H9 (cell line): Measurements from ENCODE around the gene SRL. TPM values are rescaled to one million over a fixed set of nuclear protein-coding genes. Genes with fewer than 3 reads are reported as not detected.

Experiments
- DNase-seq: peaks from one replicate; pipeline ENCODE4 v3.0.0-alpha.2; 2017
- H2AFZ ChIP-seq: one replicate; pipeline ENCODE4 v1.6.1; 2013; ENCODE audit warnings: mild to moderate bottlenecking, low read length, control low read depth, moderate library complexity
- H2AK5ac ChIP-seq: 2 replicates; pipeline ENCODE4 v1.6.1; 2013; ENCODE audit warnings: low read length, control low read depth, mixed read lengths; ENCODE audit not compliant: insufficient read length
- H2BK120ac ChIP-seq: one replicate; pipeline ENCODE4 v1.6.1; 2013; ENCODE audit warnings: low read depth, mild to moderate bottlenecking, low read length, control low read depth, inconsistent platforms; ENCODE audit not compliant: poor library complexity, severe bottlenecking
- H2BK12ac ChIP-seq: 2 replicates; pipeline ENCODE4 v1.6.1; 2013; ENCODE audit warnings: low read length, control low read depth, mixed read lengths, low read depth; ENCODE audit not compliant: insufficient read length
- H2BK15ac ChIP-seq: 2 replicates; pipeline ENCODE4 v1.6.1; 2013; ENCODE audit warnings: low read depth, low read length, control low read depth
- H2BK20ac ChIP-seq: one replicate; pipeline ENCODE4 v1.6.1; 2013; ENCODE audit warnings: low read depth, mild to moderate bottlenecking, low read length, control low read depth, inconsistent platforms; ENCODE audit not compliant: poor library complexity, severe bottlenecking
- H2BK5ac ChIP-seq: 2 replicates; pipeline ENCODE4 v1.6.1; 2013; ENCODE audit warnings: low read length, control low read depth, mixed read lengths; ENCODE audit not compliant: insufficient read length
- H3K14ac ChIP-seq: 2 replicates; pipeline ENCODE4 v1.6.1; 2013; ENCODE audit warnings: low read length, control low read depth; ENCODE audit not compliant: insufficient read depth
- H3K18ac ChIP-seq: 2 replicates; pipeline ENCODE4 v1.6.1; 2013; ENCODE audit warnings: low read depth, mild to moderate bottlenecking, mixed read lengths, low read length, control low read depth; ENCODE audit not compliant: insufficient read length
- H3K23ac ChIP-seq: 2 replicates; pipeline ENCODE4 v1.6.1; 2013; ENCODE audit warnings: low read length, control low read depth, mixed read lengths, low read depth; ENCODE audit not compliant: insufficient read length
- H3K23me2 ChIP-seq: 2 replicates; pipeline ENCODE4 v1.6.1; 2013; ENCODE audit warnings: low read depth, mild to moderate bottlenecking, mixed read lengths, low read length, control low read depth; ENCODE audit not compliant: insufficient read length, poor library complexity, severe bottlenecking
- H3K27ac ChIP-seq: 2 replicates; pipeline ENCODE4 v1.5.1; 2013; ENCODE audit warnings: low read length, control low read depth, mixed read lengths, low read depth; ENCODE audit not compliant: insufficient read length
- H3K27me3 ChIP-seq: 2 replicates; pipeline ENCODE4 v1.6.1; 2013; ENCODE audit warnings: low read length, control low read depth, inconsistent platforms; ENCODE audit not compliant: insufficient read depth
- H3K4ac ChIP-seq: 2 replicates; pipeline ENCODE4 v1.6.1; 2013; ENCODE audit warnings: low read depth, mild to moderate bottlenecking, control low read depth, inconsistent platforms, low read length, moderate library complexity
- H3K4me1 ChIP-seq: 2 replicates; pipeline ENCODE4 v1.6.1; 2013; ENCODE audit warnings: low read length, control low read depth, inconsistent platforms; ENCODE audit not compliant: insufficient read depth
- H3K4me2 ChIP-seq: 2 replicates; pipeline ENCODE4 v1.6.1; 2013; ENCODE audit warnings: low read length, control low read depth, mixed read lengths; ENCODE audit not compliant: insufficient read length, insufficient read depth
- H3K56ac ChIP-seq: 2 replicates; pipeline ENCODE4 v1.6.1; 2013; ENCODE audit warnings: low read depth, mild to moderate bottlenecking, mixed read lengths, low read length, control low read depth; ENCODE audit not compliant: insufficient read length
- H3K79me1 ChIP-seq: 2 replicates; pipeline ENCODE4 v1.6.1; 2013; ENCODE audit warnings: low read depth, mild to moderate bottlenecking, moderate library complexity, low read length, control low read depth, inconsistent platforms; ENCODE audit not compliant: insufficient read depth, poor library complexity, severe bottlenecking
- H3K79me2 ChIP-seq: 2 replicates; pipeline ENCODE4 v1.6.1; 2013; ENCODE audit warnings: low read length, control low read depth, inconsistent platforms; ENCODE audit not compliant: insufficient read depth
- H3K9ac ChIP-seq: 2 replicates; pipeline ENCODE4 v1.6.1; 2013; ENCODE audit warnings: low read length, control low read depth, mixed read lengths; ENCODE audit not compliant: insufficient read length; ENCODE audit errors: extremely low read depth
- H3K9me3 ChIP-seq: one replicate; pipeline ENCODE4 v1.6.1; 2013; ENCODE audit warnings: low read depth, low read length, inconsistent platforms; ENCODE audit not compliant: control insufficient read depth
- H3T11ph ChIP-seq: one replicate; pipeline ENCODE4 v1.6.1; 2013; ENCODE audit warnings: mild to moderate bottlenecking, low read length, control low read depth, inconsistent platforms
- H4K20me1 ChIP-seq: one replicate; pipeline ENCODE4 v1.6.1; 2013; ENCODE audit not compliant: control insufficient read depth, insufficient read length, insufficient read depth
- H4K5ac ChIP-seq: 2 replicates; pipeline ENCODE4 v1.6.1; 2013; ENCODE audit warnings: low read depth, mild to moderate bottlenecking, mixed read lengths, low read length, control low read depth; ENCODE audit not compliant: insufficient read length
- H4K8ac ChIP-seq: replicated peaks from 2 replicates; pipeline ENCODE4 v1.6.1; 2013; ENCODE audit warnings: low read length, control low read depth, mixed read lengths, low read depth; ENCODE audit not compliant: insufficient read length
- H4K91ac ChIP-seq: 2 replicates; pipeline ENCODE4 v1.6.1; 2013; ENCODE audit warnings: low read depth, mild to moderate bottlenecking, moderate library complexity, mixed read lengths, low read length, control low read depth; ENCODE audit not compliant: insufficient read length
- H3K27ac Mint-ChIP-seq, 3 experiments: 2 replicates in 2 of 3; 3 replicates in 1 of 3; pipeline ENCODE4 v1.8.0; 2020 to 2021; ENCODE audit warnings: mixed read lengths in 3 of 3, mild to moderate bottlenecking in 1 of 3, moderate library complexity in 1 of 3
- H3K27me3 Mint-ChIP-seq: 2 replicates; pipeline ENCODE4 v1.8.0; 2021; ENCODE audit warnings: low read depth, mild to moderate bottlenecking, moderate library complexity, mixed read lengths
- H3K36me3 Mint-ChIP-seq, 3 experiments: 2 replicates in 2 of 3; 3 replicates in 1 of 3; pipeline ENCODE4 v1.8.0; 2020 to 2021; ENCODE audit warnings: low read depth in 3 of 3, mixed read lengths in 3 of 3; ENCODE audit not compliant: insufficient read depth in 1 of 3
- H3K4me1 Mint-ChIP-seq, 2 experiments: 2 replicates each; pipeline ENCODE4 v1.8.0; 2020; ENCODE audit warnings: mixed read lengths in 2 of 2
- H3K4me3 Mint-ChIP-seq, 2 experiments: 2 replicates in 1 of 2; 3 replicates in 1 of 2; pipeline ENCODE4 v1.8.0; 2020 to 2021; ENCODE audit warnings: mild to moderate bottlenecking in 2 of 2, mixed read lengths in 2 of 2, moderate library complexity in 1 of 2
- H3K9me3 Mint-ChIP-seq, 2 experiments: 2 replicates in 1 of 2; 3 replicates in 1 of 2; pipeline ENCODE4 v1.8.0; 2020; ENCODE audit warnings: mild to moderate bottlenecking in 2 of 2, mixed read lengths in 2 of 2, moderate library complexity in 1 of 2
- WGBS: extraction: QIAGEN DNeasy Blood & Tissue Kit; methylation state at CpG from one replicate; pipeline ENCODE4 v1.1.7; 2013; ENCODE audit warnings: missing lambda C conversion rate, low lambda C conversion rate, mixed read lengths; ENCODE audit not compliant: insufficient read length; ENCODE audit errors: extremely low coverage; 5-methylcytosine and 5-hydroxymethylcytosine counted together
- total RNA-seq: library from RNA; stranded (reverse); gene quantifications from 2 replicates; pipeline ENCODE4 v1.2.1, GENCODE V29; 2021
- TF ChIP-seq, protein P1 (sequence below): fragments of 200-600 bp; sonication (generic); conservative IDR thresholded peaks from 3 replicates; pipeline ENCODE4 v1.8.0; 2021; ENCODE audit warnings: antibody characterized with exemption, mild to moderate bottlenecking

The SRL gene
- total RNA-seq, 1 experiment from 2014 or later = not detected

DNA sequence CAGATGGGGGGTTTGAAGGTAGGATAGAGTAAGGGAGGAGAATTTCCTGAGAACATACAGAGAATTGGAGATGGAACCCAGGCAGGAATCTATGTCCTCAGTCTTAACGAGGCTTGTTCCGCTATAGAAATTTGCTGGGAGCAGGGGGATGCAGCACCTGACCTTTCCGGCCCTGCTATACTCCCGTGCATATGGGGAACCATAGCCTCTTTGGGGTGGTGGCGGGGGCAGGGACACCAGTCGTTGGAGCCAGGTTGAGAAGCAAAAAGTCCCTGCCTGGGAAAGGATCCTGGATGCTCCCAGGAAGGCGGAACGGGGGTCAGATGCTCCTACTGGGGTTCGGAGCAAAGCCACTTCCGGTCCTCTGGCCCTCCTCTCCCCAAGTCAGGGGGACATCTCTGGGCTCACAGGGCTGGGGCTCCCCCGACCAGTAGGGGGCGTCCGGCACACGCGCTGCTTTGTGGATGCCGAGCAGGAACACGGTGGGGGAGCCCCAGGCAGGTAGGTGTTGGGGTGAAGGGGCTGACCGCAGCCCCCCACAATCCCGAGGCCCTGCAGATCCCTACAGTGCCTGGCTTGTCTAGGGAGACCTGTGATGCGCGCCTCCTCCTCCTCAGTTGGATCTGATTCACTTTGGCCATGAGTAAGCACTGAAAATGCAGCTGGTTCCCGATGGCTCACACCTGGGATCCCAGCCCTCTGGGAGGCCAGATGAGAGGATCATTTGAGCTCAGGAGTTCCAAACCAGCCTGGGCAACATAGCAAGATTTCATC is 46.5 kb upstream of the SRL start:
- Histone ChIP-seq H2AK5ac (no peak overlapping the region), H3K9ac (no peak overlapping the region), H3K23me2 (no peaks in the 10 kb centered on the region), H3K79me2 (no peaks in the 10 kb centered on the region), H3K56ac (no peak overlapping the region), H3K4ac (no peak overlapping the region), H3K4me1 (peaks cover 2% of the 10 kb centered on the region; the same call in 1 of the 2 replicates), H4K20me1 (no peaks in the 10 kb centered on the region), H2BK5ac (no peak overlapping the region), H3K14ac (no peak overlapping the region), H3K23ac (no peak overlapping the region), H3K79me1 (no peaks in the 10 kb centered on the region), H3K27me3 (no peaks in the 10 kb centered on the region), H4K5ac (no peak overlapping the region), H2BK15ac (no peak overlapping the region), H4K91ac (no peak overlapping the region), H2BK12ac (no peak overlapping the region), H3K4me2 (no peak overlapping the region), H2BK120ac (no peak overlapping the region), H4K8ac (no peak overlapping the region), H3K27ac (no peak overlapping the region), H3T11ph (no peak overlapping the region), H3K9me3 (no peaks in the 10 kb centered on the region), H2BK20ac (no peak overlapping the region), H2AFZ (no peak overlapping the region), H3K18ac (no peak overlapping the region)
- Mint-ChIP-seq H3K4me3 (no peak overlapping the region), H3K36me3 (no peaks in the 10 kb centered on the region; a peak in 2 of 7 replicates), H3K4me1 (peaks cover 30 to 40% of the 10 kb centered on the region in 2 experiments), H3K27ac (peak overlapping the region in 2 of 3 experiments; percentile 67 to 87; a peak in 2 of 7 replicates), H3K9me3 (no peaks in the 10 kb centered on the region), H3K27me3 (peaks cover 4% of the 10 kb centered on the region)
- no CpG with 5 or more reads among the region's 22 CpGs for WGBS
- TF ChIP-seq, protein P1, sequence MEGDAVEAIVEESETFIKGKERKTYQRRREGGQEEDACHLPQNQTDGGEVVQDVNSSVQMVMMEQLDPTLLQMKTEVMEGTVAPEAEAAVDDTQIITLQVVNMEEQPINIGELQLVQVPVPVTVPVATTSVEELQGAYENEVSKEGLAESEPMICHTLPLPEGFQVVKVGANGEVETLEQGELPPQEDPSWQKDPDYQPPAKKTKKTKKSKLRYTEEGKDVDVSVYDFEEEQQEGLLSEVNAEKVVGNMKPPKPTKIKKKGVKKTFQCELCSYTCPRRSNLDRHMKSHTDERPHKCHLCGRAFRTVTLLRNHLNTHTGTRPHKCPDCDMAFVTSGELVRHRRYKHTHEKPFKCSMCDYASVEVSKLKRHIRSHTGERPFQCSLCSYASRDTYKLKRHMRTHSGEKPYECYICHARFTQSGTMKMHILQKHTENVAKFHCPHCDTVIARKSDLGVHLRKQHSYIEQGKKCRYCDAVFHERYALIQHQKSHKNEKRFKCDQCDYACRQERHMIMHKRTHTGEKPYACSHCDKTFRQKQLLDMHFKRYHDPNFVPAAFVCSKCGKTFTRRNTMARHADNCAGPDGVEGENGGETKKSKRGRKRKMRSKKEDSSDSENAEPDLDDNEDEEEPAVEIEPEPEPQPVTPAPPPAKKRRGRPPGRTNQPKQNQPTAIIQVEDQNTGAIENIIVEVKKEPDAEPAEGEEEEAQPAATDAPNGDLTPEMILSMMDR = peak; percentile 99
- DNase-seq = peak; percentile 89
